NB4 (cell line): ENCODE measurements around the gene QRICH1.

Experiments used
- DNase-seq: peaks from one replicate; pipeline ENCODE4 v3.0.0; 2010; ENCODE audit warnings: low read depth
- H3K4me3 ChIP-seq: one replicate; pipeline ENCODE4 v1.5.1; 2011; ENCODE audit warnings: mild to moderate bottlenecking, low read depth, low read length, moderate library complexity
- CTCF ChIP-seq: IDR thresholded peaks from one replicate; pipeline ENCODE4 v1.5.1; 2012; ENCODE audit warnings: low read depth, low read length
- MAX ChIP-seq: IDR thresholded peaks from 2 replicates; pipeline ENCODE4 v1.6.1; 2011; ENCODE audit warnings: low read depth, low read length
- MYC ChIP-seq: IDR thresholded peaks from 2 replicates; pipeline ENCODE4 v1.6.1; 2011; ENCODE audit warnings: low read depth, low read length
- POLR2A ChIP-seq: IDR thresholded peaks from 2 replicates; pipeline ENCODE4 v1.6.1; 2011; ENCODE audit warnings: mild to moderate bottlenecking; ENCODE audit not compliant: insufficient read length; ENCODE audit errors: extremely low read depth

Gene QRICH1

GRCh38 chr3:49093853-49094767, at the start of gene QRICH1:
Gene QRICH1, minus strand, starts transcription at chr3:49094071. Its CDS starts 17,054 bp downstream, at chr3:49077017.
- H3K4me3 ChIP-seq = peak within 1 kb of the TSS; percentile 98
- DNase-seq = peak; percentile 97
- TF ChIP-seq POLR2A = peak; percentile 74
- peak; percentile 68 for TF ChIP-seq CTCF
- peak; percentile 67 for TF ChIP-seq MYC
- TF ChIP-seq MAX = peak; percentile 63

- no peak for DNase-seq
- TF ChIP-seq MAX = no peak
- no peak for TF ChIP-seq CTCF
- TF ChIP-seq MYC = no peak
- TF ChIP-seq POLR2A = no peak
- H3K4me3 ChIP-seq = no peak overlapping the region
Measured at GRCh38 chr3:49140080-49140479, 46.2 kb upstream of the QRICH1 start.

GRCh38 chr3:49135499-49135898, 41.6 kb upstream of the QRICH1 start:
- TF ChIP-seq CTCF (no peak), POLR2A (no peak), MYC (no peak), MAX (no peak)
- H3K4me3 ChIP-seq = no peak overlapping the region
- no peak for DNase-seq

- DNase-seq = no peak
- H3K4me3 ChIP-seq = no peak overlapping the region
- no peak for TF ChIP-seq POLR2A
- no peak for TF ChIP-seq MAX
- TF ChIP-seq CTCF = no peak
- TF ChIP-seq MYC = no peak
Measured at GRCh38 chr3:49134471-49135265, 40.8 kb upstream of the QRICH1 start.

- H3K4me3 ChIP-seq = no peak overlapping the region
- TF ChIP-seq CTCF (no peak), MYC (no peak), POLR2A (no peak), MAX (no peak)
- DNase-seq = peak; percentile 42
Measured at GRCh38 chr3:49133226-49133951, 39.5 kb upstream of the QRICH1 start.
